ENCODE measurements around the gene FIGN.

The FIGN gene

DNA sequence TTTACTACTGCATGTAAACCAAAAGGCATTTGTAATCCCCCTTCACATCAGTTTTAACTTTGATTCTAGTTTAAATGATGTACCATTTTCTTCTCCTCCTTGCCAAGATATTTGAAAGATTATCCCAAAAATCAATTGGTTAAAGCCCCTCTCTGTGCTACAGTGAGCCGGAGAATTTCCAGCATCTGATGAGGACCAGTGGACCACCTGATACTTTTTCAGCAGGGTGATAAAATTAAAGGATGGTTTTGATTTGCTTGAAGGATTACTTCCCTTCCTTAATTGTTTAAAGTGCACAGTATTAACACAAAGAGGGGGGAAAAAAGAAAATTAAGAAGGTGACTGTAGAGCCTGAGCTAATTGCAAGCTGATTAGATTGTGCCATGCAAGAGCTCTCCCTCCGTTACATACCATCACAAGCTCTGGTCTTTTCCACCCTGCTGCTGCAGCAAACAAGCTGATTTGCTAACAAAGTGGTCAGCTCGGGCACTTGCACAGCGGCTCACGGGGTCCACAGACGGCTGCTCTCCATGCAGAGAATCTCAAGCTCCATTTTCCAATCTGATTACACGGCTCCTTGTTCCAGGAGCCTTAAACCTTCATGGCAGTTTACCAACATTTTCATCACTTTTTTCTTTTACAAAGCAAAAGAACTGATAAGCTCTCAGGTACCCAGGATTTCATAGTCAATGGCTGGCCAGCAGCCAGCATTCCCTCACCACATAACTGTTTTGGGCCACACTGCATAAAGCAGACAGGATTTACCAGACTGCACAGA is 22.1 kb downstream of the FIGN start:
- no peak overlapping the region for H3K4me3 ChIP-seq (ENCODE audit: low read depth, low read length)
- no peak for DNase-seq (ENCODE audit: low read depth)
- TF ChIP-seq, protein P1, sequence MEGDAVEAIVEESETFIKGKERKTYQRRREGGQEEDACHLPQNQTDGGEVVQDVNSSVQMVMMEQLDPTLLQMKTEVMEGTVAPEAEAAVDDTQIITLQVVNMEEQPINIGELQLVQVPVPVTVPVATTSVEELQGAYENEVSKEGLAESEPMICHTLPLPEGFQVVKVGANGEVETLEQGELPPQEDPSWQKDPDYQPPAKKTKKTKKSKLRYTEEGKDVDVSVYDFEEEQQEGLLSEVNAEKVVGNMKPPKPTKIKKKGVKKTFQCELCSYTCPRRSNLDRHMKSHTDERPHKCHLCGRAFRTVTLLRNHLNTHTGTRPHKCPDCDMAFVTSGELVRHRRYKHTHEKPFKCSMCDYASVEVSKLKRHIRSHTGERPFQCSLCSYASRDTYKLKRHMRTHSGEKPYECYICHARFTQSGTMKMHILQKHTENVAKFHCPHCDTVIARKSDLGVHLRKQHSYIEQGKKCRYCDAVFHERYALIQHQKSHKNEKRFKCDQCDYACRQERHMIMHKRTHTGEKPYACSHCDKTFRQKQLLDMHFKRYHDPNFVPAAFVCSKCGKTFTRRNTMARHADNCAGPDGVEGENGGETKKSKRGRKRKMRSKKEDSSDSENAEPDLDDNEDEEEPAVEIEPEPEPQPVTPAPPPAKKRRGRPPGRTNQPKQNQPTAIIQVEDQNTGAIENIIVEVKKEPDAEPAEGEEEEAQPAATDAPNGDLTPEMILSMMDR (IDR thresholded peaks at IDR 0.05; ENCODE audit: control insufficient read depth, extremely low read depth, insufficient read depth), result no peak

DNA sequence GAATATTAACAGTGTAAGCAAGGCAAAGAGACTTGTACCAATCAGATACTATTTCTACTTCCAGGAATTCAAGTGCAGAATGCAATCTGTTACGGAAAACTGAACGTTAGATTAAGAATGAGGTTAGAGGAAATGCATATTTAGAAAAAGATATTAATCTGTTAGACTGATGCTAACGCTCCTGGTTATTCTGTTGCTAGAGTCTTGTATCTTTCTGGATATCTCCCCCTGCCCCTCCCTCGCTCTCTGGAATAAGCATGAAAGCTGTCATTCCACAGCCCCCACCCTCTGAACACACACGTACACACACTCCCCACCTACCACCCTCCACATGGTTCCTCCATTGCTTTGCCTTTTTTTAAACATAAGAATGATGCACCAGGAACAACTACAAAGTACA is 24.1 kb downstream of the FIGN start:
- DNase-seq (ENCODE audit: low read depth), result no peak
- TF ChIP-seq, protein P1 (IDR thresholded peaks at IDR 0.05; ENCODE audit: control insufficient read depth, extremely low read depth, insufficient read depth), result no peak
- no peak overlapping the region for H3K4me3 ChIP-seq (ENCODE audit: low read depth, low read length)

DNA sequence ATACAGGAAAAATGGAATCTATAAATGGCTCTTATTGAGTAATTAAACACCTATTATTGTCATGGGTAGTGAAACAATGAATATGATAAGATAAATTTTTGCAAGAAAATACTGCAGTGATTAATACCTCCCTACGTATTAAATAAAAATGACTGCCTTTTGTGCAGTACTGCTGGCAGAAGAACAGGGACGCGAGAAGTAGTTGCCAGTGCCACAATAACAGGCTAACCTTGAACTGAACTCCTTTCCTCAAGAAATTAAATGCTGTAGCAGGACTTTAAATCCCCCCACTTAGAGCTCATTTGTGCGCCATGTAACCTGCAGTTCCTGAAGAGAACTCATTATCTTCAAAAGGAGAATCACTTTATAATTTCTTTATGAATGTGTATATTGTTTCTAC is 24.6 kb downstream of the FIGN start:
- TF ChIP-seq, protein P1 (IDR thresholded peaks at IDR 0.05; ENCODE audit: control insufficient read depth, extremely low read depth, insufficient read depth), result no peak
- DNase-seq (ENCODE audit: low read depth), result no peak
- no peak overlapping the region for H3K4me3 ChIP-seq (ENCODE audit: low read depth, low read length)

DNA sequence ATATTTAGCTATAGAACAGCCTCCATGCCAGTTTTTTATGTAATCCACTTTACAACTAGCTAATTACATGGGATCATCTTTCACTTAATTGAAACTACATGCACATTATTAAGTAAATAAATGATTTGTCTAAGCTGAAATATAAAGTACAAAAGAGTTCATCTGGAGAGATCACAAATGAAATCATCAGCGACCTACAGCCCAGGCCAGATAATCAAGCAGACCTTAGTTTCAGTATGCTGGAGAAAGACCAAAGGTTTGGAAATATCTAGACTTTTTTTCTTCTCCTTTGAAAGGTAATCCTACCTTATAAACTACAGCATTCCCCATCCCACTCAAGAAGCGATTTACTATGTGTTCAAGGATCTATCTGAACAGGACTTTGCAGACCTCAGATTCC is 26.5 kb downstream of the FIGN start:
- no peak for DNase-seq (ENCODE audit: low read depth)
- TF ChIP-seq, protein P1 (IDR thresholded peaks at IDR 0.05; ENCODE audit: control insufficient read depth, extremely low read depth, insufficient read depth), result no peak
- no peak overlapping the region for H3K4me3 ChIP-seq (ENCODE audit: low read depth, low read length)

DNA sequence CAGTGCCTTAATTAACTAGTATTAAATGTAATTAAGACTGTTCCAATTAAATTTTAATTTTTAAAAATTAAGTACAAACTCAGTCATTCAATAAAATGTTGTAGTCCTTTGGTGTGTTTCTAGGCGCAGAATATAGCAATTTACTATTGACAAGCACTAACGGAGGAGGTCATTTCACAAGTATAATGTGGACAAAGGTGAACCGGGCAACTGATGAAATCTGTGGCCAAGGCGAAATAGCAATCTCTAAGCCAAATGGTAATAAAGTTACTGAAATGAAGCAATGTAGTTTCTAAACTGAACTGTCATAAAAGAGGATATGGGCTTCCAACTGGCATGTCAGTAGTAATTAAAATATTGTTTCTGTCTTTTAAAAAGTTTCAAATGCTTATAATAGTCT is 27.5 kb downstream of the FIGN start:
- no peak overlapping the region for H3K4me3 ChIP-seq (ENCODE audit: low read depth, low read length)
- DNase-seq (ENCODE audit: low read depth), result no peak
- TF ChIP-seq, protein P1 (IDR thresholded peaks at IDR 0.05; ENCODE audit: control insufficient read depth, extremely low read depth, insufficient read depth), result no peak

DNA sequence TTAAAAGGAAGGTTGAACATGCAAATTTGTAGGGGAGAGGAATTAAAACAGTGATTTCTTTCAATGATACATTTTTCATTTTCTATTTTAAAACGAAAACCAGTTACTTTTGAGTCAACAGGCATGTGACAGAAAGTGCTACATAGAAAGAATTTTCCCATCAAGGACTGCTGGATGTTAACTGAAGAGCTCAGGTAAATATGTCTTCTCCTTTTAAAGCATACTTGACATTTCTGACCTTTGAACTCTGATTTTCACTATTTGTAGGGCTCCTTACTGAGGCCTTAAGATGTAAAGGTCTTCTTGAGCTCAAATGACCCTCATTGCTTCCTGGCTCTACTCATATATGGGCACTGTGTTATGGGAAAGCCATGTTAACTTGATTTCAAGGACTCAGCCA is 32.4 kb downstream of the FIGN start:
- no peak for DNase-seq (ENCODE audit: low read depth)
- TF ChIP-seq, protein P1 (IDR thresholded peaks at IDR 0.05; ENCODE audit: control insufficient read depth, extremely low read depth, insufficient read depth), result no peak
- no peak overlapping the region for H3K4me3 ChIP-seq (ENCODE audit: low read depth, low read length)

Measured in LNCaP clone FGC (cell line).